Mononuclear cell (primary cell): ENCODE data around the gene NDUFB10. TPM values are rescaled to one million over a fixed set of nuclear protein-coding genes. Genes with fewer than 3 reads are reported as not detected.
"Not testable (repeated sequence)": the region's sequence is repeated elsewhere in the genome, so short reads cannot be mapped to it uniquely, and the experiment has no call there.

Experiments used
- H3K27me3 ChIP-seq: 2 replicates; pipeline ENCODE4 v1.6.0; 2011; ENCODE audit warnings: low read length, control low read depth; ENCODE audit not compliant: insufficient read depth
- H3K4me1 ChIP-seq: 2 replicates; pipeline ENCODE4 v1.5.1; 2011; ENCODE audit warnings: mild to moderate bottlenecking, low read length, control low read depth; ENCODE audit not compliant: insufficient read depth
- H3K4me3 ChIP-seq: 2 replicates; pipeline ENCODE4 v1.5.1; 2011; ENCODE audit warnings: mild to moderate bottlenecking, low read length, moderate library complexity
- H3K9me3 ChIP-seq: 2 replicates; pipeline ENCODE4 v1.5.1; 2011; ENCODE audit warnings: low read depth, mild to moderate bottlenecking, control low read depth, low read length
- total RNA-seq: library from RNA; depleted of rRNA; stranded (reverse); fragments of >200 nt; gene quantifications from one replicate; pipeline ENCODE4 v1.2.3, GENCODE V29; 2012

Gene NDUFB10
- total RNA-seq, 1 donor = 57.1 TPM

DNA sequence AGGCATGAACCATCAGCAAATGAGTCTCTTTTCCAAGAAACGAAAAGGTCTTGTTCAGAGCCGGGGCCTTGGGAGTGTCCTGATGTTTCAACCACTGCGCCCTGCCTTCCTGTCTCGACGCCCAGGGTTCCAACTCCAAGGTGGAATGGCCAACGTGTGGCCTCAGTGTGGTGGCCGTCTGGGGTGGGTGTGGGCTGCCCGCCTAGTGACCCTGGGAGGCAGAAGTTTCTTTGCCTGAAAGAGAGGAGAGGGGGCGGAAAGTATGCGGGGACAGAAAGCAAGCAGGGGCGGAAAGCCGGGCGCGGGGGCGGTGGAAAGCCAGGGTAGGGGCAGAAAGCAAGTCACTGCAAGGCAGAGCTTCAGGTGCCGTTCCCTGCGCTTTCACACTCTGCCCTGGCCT is 20.4 kb upstream of the NDUFB10 start:
- H3K4me1 ChIP-seq = peaks cover 72% of the 10 kb centered on the region
- no peaks in the 10 kb centered on the region for H3K9me3 ChIP-seq
- H3K4me3 ChIP-seq = no peak overlapping the region
- H3K27me3 ChIP-seq = no peaks in the 10 kb centered on the region

DNA sequence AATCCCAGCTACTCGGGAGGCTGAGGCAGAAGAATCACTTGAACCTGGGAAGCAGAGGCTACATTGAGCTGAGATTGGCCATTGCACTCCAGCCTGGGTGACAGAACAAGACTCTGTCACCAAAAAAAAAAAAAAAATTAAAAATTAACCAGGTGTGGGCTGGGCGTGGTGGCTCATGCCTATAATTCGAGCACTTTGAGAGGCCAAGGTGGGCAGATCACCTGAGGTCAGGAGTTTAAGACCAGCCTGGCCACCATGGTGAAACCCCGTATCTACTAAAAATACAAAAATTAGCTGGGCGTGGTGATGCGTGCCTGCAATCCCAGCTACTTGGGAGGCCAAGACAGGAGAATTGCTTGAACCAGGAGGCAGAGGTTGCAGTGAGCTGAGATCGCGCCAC is 19.5 kb upstream of the NDUFB10 start:
- H3K9me3 ChIP-seq, H3K27me3 ChIP-seq, H3K4me3 ChIP-seq: not testable (repeated sequence)
- peaks cover 76% of the 10 kb centered on the region for H3K4me1 ChIP-seq

DNA sequence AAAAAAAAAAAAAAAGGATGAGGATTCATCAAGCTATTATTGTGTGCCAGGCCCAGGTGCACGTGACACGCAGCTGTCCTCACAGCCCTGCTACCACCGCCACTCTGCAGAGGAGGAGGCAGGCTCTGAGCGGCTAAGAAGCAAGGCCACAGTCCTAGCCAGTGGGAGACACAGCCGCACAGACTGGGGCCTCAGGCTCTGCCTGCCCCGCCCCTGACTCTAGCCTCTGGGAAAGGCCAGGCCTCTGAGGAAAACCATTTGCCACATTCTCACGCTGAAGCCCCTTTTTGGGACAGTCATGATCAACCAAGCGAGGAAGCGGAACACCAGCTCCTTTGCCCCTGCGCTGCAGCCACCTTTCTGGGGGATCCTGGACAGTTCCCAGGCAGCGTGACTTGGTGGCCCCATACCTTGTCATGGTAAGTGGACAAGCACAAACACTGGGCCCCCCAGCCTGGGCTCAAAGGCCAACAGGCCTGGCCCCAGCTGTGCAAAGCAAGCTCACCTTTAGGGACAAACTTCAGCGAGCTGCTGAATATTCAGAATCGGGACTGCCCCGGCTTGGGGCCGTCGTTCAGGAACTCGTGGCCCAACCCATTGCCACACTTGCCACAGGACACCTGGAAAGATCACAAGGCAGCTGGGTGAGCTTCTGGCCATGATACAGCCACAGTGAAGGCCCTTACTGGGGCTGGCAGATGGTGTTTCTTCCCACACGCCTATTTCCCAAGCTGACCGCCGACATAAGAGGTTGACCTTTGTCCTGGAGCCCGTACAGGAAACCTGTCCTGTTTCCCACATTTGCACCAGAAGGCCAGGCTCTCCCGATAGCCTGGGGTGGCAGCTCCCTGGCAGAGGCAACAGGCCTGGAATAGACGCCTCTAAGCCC is 18.8 kb upstream of the NDUFB10 start:
- H3K4me1 ChIP-seq = peaks cover 74% of the 10 kb centered on the region
- H3K9me3 ChIP-seq = no peaks in the 10 kb centered on the region
- peak overlapping the region; percentile 68 for H3K4me3 ChIP-seq
- no peaks in the 10 kb centered on the region for H3K27me3 ChIP-seq

DNA sequence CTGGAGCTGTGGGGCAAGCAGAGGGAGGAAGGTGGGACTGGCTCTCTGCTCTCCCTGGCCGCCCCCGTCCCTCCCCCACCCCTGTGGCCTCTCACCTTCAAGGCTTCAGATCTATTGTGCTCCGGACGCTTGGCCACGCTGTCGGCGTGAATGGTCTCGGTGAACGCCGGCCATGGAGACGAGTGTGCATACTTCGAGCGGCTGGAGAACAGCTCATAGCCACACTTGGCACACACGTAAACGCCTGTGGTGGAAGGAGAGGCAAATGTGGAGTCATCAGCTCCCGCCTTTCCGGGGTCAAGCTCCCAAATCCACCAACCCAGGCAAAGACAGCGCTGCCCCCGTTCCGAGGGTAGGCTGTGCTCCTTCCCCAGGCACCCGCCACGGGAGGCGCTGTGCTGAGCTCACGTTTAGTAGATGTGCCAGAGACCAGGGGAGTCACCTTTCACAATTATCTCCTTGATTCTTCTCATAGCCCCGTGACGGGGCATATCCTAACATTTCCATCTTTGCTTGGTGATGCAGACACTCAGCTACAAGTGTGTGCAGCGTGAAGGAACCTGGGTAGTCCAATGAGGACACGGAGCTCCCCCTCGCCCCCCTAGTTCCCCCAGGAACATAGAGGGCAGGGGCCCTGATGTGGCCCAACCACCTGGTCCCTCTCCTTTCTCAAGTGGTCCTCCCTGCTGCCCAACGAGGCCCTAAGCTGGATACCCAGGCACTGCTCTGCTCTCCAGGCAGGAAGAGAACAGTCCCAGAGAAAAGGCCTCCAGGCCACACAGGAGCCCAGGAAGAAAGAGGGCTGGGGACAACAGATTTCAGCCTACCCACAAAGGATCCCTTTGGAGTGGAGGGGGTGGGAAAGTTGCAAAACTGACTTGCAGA is 17.9 kb upstream of the NDUFB10 start:
- Histone ChIP-seq H3K9me3 (no peaks in the 10 kb centered on the region), H3K4me3 (peak overlapping the region; percentile 68), H3K4me1 (peaks cover 70% of the 10 kb centered on the region), H3K27me3 (no peaks in the 10 kb centered on the region)

DNA sequence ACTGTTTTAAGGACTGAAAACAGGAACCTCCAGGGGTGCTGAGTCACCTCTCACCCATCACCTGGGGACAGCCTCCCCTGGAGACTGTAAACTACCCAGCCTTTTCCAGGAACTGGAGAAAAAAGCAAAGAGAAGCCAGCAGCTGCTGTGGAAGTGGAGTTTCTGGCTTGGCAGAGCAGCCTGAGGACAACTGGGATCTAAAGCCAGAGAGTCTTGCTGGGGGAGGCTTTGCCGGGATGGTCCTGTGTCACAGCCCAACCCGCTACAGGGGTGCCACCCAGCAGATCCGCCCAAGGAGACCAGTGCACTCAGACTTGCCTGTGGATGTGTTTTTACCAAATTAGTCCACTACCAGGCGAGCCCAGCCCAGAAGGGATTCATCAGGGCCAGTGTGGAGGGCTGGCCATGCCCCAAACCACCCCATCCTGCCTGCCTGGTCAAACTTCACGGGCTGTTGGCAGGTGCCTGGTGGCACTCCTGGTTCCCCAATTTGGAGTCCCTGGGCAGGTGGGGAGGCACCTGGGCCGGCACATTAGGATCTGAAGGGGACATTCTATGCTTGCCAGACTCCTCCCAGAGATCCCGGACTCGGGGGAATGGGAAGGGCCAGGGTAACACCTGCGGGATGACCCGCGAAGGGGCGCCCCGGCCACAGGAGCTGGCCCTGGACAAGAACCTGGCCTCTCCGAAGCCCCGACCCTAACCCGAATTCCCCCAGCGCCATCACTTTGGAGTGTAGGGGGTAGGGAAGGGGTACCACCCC is 17.1 kb upstream of the NDUFB10 start:
- H3K9me3 ChIP-seq = no peaks in the 10 kb centered on the region
- H3K27me3 ChIP-seq = no peaks in the 10 kb centered on the region
- peak overlapping the region; percentile 68 for H3K4me3 ChIP-seq
- peaks cover 64% of the 10 kb centered on the region for H3K4me1 ChIP-seq

DNA sequence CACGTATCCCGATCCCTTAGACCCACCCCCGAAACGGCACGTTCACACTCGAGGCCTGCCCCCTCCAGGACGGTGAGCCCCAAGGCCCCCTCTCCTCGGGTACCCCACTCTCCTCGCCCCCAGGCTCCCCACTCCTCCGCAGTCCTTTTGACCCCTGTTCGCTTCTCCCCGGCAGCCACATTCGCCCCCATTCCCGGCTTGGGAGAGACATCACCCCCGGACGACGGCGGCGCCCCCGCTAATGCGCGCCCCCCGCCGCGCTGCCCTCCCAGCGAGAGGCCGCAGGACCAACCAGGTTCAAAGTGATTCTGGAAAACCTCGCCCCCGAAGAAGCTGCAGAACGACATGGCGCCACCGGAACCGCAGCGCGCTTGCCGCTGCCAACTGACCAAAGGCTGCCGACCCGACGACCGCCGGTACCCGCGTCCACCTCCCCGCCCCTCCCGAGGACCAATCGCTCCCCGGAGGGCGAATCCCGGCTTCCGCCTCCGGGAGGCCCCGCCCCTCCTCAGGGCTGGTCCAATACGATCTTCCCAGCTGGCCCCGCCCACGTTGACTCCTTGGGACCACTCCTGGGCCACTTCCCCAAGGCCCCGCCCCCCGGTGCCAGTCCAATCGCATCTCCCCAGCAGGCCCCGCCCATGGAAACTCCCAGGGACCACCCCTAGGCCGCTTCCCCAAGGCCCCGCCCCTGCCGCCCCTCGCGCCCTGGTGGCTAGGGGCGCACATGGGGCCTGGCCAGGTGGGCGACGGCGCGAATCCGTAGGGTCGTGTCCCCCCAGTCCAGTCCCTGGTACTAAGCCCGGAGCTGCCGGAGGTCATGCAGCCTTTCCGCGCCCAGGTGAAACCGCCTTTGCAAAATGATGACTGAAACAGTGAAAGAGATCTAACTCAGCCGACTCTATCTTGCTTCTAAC is 16.3 kb upstream of the NDUFB10 start, which contains the start of gene MSRB1:
MSRB1 (minus strand) TSS at position 390 of the 917 bp plus-strand sequence; CDS start at position 347, 43 bp downstream.
- peaks cover 56% of the 10 kb centered on the region for H3K4me1 ChIP-seq
- H3K4me3 ChIP-seq = peak within 1 kb of the TSS; percentile 68
- no peaks in the 10 kb centered on the region for H3K9me3 ChIP-seq
- H3K27me3 ChIP-seq = no peaks in the 10 kb centered on the region

DNA sequence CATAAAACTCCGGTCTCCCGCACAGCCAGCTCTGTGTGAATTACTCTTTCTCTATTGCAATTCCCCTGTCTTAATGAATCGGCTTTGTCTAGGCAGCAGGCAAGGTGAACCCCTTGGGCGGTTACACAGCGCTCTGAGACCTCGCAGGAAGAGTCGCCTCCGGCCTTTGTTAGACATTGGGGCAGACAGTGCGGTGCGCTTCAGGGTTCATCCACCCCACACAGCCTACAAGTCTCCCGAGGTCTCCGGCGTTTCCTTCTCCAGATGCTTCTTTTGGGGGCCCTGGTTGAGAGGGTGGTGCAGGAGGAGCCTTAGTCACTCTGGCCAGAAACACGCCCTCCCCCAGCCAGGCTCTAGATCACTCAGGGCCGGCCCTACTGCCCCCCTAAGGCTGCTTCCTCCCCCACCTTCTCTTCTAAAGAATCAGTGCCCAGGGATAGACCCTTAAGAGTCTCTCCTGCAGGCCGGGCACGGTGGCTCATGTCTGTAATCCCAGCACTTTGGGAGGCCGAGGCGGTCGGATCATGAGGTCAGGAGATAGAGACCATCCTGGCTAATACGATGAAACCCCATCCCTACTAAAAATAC is 14.6 kb upstream of the NDUFB10 start:
- Histone ChIP-seq H3K27me3 (no peaks in the 10 kb centered on the region), H3K4me3 (no peak overlapping the region), H3K9me3 (no peaks in the 10 kb centered on the region), H3K4me1 (peaks cover 40% of the 10 kb centered on the region)

DNA sequence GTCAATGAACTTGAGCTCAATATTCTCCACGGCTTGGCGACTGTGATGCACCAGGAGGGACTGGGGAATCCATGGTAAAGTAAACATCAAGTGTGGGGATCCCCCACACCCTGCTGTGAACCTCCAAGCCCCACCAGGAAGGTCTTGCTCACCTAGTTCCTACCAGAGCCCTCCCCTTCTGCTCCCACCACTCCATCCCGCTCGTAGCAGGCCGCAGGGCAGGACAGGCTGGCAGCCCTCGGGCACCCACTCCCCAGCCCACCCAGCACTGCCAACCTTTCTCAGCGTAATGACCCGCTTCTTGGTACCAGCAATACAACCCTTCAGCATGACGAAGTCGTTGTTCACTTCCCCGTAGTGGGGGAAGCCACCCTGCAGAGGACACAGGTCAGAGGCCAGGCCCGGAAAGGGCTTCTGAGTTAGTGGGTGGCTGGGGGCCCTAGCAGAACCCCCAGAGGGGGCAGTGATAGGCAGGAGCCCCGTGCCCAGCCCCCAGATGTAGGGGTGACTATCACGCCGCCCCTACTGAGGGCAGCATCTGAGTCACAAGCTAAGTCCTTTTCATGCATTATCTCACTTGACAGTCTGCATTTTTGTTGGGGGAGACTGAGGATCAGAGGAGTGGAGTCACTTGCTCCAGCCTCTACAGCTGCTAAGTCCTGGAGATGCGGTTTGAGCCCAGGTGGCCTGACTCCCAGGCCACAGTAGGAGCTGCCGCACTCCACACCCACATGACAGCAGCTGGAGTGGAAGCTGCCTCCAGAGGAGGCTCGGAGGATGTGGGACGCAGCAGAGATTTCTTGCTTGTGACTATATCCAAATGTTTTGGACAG is 13.6 kb upstream of the NDUFB10 start:
- H3K4me1 ChIP-seq = peaks cover 29% of the 10 kb centered on the region
- no peaks in the 10 kb centered on the region for H3K9me3 ChIP-seq
- H3K27me3 ChIP-seq = no peaks in the 10 kb centered on the region
- no peak overlapping the region for H3K4me3 ChIP-seq

DNA sequence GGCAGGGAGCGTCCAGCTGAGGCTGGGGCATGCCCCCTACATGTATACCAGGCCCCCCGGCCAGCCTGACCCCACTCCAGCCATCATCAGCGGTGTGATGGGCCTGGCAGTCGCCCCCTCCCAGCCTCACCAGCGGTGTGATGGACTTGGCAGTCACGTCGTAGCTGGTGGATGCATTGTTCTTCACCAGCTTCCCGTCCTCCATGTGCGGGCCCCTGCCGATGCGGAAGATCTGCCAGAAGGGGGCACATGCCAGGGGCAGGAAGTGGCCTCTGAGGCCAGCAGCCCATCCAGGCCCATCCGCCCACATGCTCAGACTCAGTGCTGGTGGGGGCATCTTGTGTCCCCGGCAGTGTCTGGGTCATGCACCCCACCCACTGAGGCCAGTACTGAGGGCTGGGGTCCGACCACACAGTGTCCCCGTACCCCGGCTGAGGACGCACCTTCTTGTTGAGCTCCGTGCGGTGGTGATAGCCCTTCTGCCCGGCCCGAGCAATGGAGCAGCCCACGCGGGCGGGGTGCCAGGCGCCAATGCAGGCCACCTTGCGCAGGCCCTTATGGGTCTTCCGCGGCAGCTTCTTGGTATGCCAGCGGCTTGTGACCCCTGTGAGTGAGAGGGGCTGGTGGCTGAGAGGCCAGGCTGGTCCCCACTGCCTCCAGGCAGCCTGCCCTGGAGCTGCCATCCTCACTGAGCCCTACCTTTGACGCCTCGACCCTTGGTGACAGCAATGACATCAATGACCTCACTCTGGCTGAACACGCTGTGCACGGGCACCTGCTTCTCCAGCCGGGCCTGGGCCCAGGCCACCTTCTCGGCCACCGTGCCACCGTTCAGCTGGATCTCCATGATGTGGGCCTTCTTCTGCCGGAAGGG is 12.6 kb upstream of the NDUFB10 start:
- Histone ChIP-seq H3K4me3 (no peak overlapping the region), H3K27me3 (no peaks in the 10 kb centered on the region), H3K4me1 (peaks cover 20% of the 10 kb centered on the region), H3K9me3 (no peaks in the 10 kb centered on the region)

DNA sequence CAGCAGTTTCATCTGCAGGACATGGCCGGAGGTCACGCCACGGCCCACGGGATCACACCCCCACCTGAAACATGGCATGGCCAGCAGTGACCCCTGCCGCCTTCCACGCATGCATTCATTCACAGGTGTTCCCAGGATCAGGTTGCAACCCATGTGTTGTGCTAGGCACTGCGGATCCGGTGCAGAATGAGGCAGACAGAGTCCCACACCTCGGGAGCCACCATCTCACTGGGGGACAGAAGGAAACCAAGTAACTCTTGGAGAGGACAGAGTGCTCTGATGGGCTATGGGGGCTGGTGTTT is 12.0 kb upstream of the NDUFB10 start:
- Histone ChIP-seq H3K9me3 (no peaks in the 10 kb centered on the region), H3K27me3 (no peaks in the 10 kb centered on the region), H3K4me1 (peaks cover 14% of the 10 kb centered on the region), H3K4me3 (no peak overlapping the region)

DNA sequence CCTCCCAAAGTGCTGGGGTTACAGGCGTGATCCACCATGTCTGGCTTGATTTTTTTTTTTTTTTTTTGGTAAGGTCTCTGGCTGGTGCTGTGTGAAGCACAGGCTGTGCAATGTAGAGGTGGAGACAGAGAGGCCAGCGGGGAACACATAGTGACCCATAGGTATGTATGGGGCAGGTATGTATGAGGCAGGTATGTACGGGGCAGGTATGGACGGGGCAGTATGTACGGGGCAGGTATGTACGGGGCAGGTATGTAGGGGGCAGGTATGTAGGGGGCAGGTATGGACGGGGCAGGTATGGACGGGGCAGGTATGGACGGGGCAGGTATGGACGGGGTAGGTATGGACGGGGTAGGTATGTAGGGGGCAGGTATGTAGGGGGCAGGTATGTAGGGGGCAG is 9.8 kb upstream of the NDUFB10 start:
- Histone ChIP-seq H3K4me1 (no peaks in the 10 kb centered on the region), H3K27me3 (no peaks in the 10 kb centered on the region), H3K9me3 (no peaks in the 10 kb centered on the region)

DNA sequence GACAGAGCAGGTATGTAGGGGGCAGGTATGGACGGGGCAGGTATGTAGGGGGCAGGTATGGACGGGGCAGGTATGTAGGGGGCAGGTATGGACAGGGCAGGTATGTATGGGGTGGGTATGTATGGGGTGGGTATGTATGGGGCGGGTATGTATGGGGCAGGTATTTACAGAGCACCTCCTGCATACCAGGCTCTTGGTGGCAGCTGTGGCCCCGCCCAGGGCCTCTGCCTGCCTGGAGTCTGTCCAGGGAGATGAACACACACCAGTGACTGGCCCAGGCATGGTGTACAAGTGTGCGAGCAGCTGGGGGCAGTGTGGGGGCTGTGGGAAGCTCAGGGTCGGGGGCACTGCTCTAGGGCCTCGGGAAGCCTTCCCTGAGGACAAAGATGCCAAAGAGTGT is 9.3 kb upstream of the NDUFB10 start:
- no peaks in the 10 kb centered on the region for H3K27me3 ChIP-seq
- H3K9me3 ChIP-seq = no peaks in the 10 kb centered on the region
- no peak overlapping the region for H3K4me3 ChIP-seq
- no peaks in the 10 kb centered on the region for H3K4me1 ChIP-seq

More for the DNA sequence above, 9.8 kb upstream of the NDUFB10 start:
- H3K4me3 ChIP-seq = no peak overlapping the region
